ENCODE measurements around the gene TUBA4A.
A peak's percentile ranks its signal among the peaks of the same experiment; 100 is the strongest.
"Not testable (repeated sequence)": the region's sequence is repeated elsewhere in the genome, so short reads cannot be mapped to it uniquely, and the experiment has no call there.

The TUBA4A gene

DNA sequence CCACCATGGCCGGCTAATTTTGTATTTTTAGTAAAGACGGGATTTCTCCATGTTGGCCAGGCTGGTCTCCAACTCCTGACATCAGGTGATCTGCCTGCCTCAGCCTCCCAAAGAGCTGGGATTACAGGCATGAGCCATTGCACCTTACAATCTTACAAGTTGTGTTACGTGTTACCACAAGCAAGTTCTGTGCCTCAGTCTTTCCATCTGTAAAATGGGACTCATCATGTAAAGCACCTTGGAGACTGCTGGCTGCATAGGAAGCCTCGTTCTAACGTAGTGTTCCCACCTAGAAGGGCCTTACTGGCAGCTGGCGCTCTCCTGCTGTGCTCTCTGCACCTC lies 35.4 kb upstream of the TUBA4A start:
- Histone ChIP-seq H3K36me3 (peaks cover 4% of the 10 kb centered on the region), H3K4me3 (ENCODE audit: low read depth, low read length) (no peak overlapping the region), H3K9me3 (no peaks in the 10 kb centered on the region), H3K27me3 (no peaks in the 10 kb centered on the region), H3K4me1 (peaks cover 5% of the 10 kb centered on the region; the same call in 1 of the 2 replicates)
- TF ChIP-seq, protein P1, sequence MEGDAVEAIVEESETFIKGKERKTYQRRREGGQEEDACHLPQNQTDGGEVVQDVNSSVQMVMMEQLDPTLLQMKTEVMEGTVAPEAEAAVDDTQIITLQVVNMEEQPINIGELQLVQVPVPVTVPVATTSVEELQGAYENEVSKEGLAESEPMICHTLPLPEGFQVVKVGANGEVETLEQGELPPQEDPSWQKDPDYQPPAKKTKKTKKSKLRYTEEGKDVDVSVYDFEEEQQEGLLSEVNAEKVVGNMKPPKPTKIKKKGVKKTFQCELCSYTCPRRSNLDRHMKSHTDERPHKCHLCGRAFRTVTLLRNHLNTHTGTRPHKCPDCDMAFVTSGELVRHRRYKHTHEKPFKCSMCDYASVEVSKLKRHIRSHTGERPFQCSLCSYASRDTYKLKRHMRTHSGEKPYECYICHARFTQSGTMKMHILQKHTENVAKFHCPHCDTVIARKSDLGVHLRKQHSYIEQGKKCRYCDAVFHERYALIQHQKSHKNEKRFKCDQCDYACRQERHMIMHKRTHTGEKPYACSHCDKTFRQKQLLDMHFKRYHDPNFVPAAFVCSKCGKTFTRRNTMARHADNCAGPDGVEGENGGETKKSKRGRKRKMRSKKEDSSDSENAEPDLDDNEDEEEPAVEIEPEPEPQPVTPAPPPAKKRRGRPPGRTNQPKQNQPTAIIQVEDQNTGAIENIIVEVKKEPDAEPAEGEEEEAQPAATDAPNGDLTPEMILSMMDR (IDR thresholded peaks at IDR 0.05; ENCODE audit: low read depth, low read length), result no peak
- no peak for DNase-seq

DNA sequence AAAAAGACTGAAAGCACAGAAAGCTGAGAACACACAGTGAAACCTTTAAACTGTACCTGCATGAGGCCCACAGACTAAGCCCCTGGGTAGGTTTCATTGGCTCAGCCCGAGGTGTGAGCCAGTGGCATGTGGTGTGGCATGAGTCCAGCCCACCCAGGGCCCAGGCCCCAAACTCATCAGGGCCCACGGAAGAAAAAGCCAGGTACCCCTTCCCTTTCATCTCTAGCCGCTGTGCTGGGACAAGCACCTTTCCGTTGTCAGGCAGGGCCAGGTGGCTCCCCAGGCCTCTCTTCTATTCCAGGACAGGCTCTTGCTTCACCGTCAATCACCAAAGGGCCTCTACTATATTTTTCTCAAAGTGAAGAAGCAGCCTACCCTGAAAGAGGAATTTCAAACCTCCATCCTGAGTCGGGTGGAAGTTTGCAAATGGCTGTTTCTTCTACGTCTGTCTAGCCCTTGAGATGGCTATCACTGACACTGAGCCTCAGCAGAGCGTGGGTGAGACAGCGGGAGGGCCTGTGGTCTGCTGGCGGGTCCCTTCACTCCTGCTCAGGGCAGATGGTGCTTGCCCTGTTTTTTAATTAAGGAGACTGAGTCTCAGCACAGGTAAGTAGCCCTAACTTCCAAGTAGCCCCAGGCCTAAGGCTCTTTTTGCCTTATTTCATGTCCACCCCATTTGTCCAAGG lies 34.0 kb upstream of the TUBA4A start:
- Histone ChIP-seq H3K9me3 (no peaks in the 10 kb centered on the region), H3K4me1 (peaks cover 5% of the 10 kb centered on the region; the same call in 1 of the 2 replicates), H3K4me3 (ENCODE audit: low read depth, low read length) (no peak overlapping the region), H3K27me3 (no peaks in the 10 kb centered on the region), H3K36me3 (peaks cover 4% of the 10 kb centered on the region)
- TF ChIP-seq, protein P1 (IDR thresholded peaks at IDR 0.05; ENCODE audit: low read depth, low read length), result no peak
- peak; percentile 44 for DNase-seq

DNA sequence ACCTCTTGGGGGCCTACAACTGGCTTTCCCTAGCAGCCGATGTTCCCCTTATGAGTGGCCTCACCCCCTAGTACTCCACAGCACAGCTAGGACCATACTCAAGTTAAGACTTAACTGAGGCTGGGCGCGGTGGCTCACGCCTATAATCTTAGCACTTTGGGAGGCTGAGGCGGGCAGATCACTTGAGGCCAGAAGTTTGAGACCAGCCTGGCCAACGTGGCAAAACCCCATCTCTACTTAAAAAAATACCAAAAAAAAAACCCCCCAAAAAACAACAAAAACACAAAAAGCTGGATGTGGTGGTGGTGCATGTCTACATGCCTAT lies 33.4 kb upstream of the TUBA4A start:
- H3K9me3 ChIP-seq; H3K4me3 ChIP-seq (ENCODE audit: low read depth, low read length); H3K36me3 ChIP-seq; DNase-seq; H3K4me1 ChIP-seq; H3K27me3 ChIP-seq: not testable (repeated sequence)

DNA sequence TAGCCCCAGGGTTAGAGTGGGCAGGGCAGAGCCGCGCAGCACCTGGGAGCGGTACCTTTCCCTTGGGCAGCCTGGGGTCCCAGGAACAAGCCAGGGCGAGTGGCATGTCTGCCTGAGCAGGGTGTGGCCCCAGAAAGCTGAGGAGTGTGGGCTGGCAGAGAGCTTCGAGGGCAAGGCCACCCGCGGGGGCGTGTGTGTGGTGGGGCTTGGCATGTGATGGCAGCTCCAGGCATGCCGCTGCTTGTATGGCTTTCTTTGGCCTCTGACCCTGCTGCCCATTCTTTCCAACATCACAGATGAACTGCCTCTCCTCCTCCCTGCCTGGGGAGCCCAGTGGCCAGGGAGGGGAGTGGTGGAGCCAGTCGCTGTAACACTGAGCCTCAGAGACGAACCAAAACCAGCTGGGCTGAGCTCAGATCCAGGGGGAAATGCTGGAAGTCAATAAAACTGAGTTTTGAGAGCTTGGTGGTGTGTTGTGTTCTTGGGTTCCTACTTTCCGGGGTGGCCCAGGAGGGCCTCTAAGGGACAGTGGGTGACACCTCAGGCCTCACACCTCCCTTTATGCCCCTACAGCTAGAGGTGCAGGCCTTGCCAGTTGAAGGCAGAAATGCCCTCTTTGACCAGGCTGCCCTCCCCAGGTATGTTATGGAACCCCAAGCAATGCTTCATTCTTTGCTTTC lies 32.9 kb upstream of the TUBA4A start:
- Histone ChIP-seq H3K9me3 (no peaks in the 10 kb centered on the region), H3K4me1 (peaks cover 5% of the 10 kb centered on the region; the same call in 1 of the 2 replicates), H3K27me3 (no peaks in the 10 kb centered on the region), H3K4me3 (ENCODE audit: low read depth, low read length) (no peak overlapping the region), H3K36me3 (peaks cover 4% of the 10 kb centered on the region)
- TF ChIP-seq, protein P1 (IDR thresholded peaks at IDR 0.05; ENCODE audit: low read depth, low read length), result no peak
- DNase-seq, result no peak

DNA sequence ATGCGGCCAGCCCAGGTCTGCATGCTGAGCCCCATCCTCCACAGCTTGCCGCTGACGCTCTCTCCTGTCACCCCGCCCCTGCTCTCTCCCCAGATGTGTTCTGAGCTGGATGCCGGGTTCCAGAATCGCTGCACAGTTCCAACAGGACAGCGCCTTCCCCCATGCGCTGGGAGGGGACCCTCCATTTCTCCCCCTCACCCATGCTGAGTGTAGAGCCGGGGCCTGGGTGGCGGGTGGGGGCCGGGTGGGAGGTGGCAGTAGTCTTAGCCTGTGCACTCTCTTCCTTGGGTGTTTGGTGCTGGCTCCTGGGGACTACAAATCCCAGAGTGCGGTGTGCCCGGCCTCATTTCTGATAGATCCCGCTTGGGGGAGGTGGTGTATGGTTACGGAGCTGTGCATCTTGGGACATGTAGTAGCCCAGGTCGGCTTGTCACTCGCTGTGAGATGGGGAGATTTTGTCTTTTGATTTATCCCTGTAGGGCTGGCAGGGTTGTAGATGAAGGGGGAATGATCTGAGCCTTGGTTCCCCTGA lies 32.2 kb upstream of the TUBA4A start:
- Histone ChIP-seq H3K4me3 (ENCODE audit: low read depth, low read length) (no peak overlapping the region), H3K27me3 (no peaks in the 10 kb centered on the region), H3K4me1 (peaks cover 5% of the 10 kb centered on the region; the same call in 1 of the 2 replicates), H3K36me3 (peaks cover 4% of the 10 kb centered on the region), H3K9me3 (no peaks in the 10 kb centered on the region)
- DNase-seq, result peak; percentile 55
- TF ChIP-seq, protein P1 (IDR thresholded peaks at IDR 0.05; ENCODE audit: low read depth, low read length), result no peak

DNA sequence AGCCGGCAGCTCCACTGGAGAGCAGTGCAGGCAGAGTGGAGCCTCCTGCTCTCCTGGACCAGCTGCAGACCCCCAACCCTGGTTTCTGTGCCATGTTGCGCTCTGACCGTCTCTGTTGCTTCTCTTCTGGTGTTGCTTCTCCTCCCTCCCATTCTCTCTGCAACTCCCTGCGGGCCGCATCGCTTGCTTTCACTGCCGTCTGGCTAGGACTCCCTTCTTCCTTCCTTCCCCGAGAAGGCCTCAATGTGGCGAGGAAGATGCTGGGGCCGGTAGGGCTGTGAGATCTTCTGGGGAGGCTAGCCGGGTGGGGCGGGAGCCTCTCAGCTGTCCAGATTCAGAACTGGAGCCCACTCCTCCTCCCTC lies 31.6 kb upstream of the TUBA4A start:
- Histone ChIP-seq H3K36me3 (peaks cover 4% of the 10 kb centered on the region), H3K4me1 (peaks cover 5% of the 10 kb centered on the region; the same call in 1 of the 2 replicates), H3K9me3 (no peaks in the 10 kb centered on the region), H3K4me3 (ENCODE audit: low read depth, low read length) (no peak overlapping the region), H3K27me3 (no peaks in the 10 kb centered on the region)
- TF ChIP-seq, protein P1 (IDR thresholded peaks at IDR 0.05; ENCODE audit: low read depth, low read length), result no peak
- no peak for DNase-seq

Measured in BE2C (cell line).